Measurements from ENCODE around the gene RUNX3.
A peak's percentile ranks its signal among the peaks of the same experiment; 100 is the strongest.
"Not testable (repeated sequence)": the region's sequence is repeated elsewhere in the genome, so short reads cannot be mapped to it uniquely, and the experiment has no call there.

Gene RUNX3

GRCh38 chr1:24930260-24931145, at the start of gene RUNX3:
Gene RUNX3, minus strand, starts transcription at chr1:24930276. Its CDS starts 408 bp downstream, at chr1:24929868.
- DNase-seq (ENCODE audit: low read depth in 2 of 2), result peak; percentile 88 to 90

- DNase-seq (ENCODE audit: low read depth in 2 of 2), result not testable (repeated sequence)
Observed at GRCh38 chr1:24979232-24979631, 49.2 kb upstream of the RUNX3 start.

DNA sequence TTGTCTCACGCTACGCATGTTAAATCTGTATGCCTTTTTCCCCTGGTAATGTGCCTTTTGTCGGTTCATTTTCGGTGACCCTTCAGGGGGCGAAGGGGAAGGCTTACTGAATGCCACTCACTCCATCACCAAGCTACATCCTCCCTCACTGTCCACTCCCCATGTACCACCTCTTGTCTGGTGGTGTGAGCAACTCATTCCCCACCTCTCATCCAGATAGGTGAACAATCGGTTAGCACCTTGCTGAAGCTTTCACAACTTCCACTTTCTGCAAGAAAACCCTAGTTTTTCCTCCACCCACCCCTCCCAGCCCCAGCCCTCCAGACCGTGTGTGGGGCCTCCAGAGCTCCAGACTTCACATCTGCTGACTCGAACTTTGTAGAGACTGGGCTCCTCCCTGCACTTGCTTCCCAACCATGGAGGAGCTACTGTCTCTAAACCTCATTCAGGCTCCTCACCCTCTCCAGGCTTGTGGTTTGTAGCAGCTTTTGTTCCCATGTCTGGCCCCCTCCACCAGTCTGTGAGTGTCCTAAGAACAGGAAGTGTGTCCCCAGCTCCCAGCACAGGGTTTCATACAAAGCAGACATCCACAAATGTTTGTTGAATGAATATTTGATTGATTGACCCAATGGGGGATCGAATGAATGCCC, 48.4 kb upstream of the RUNX3 start:
- DNase-seq (ENCODE audit: low read depth in 2 of 2), result no peak

- no peak for DNase-seq (ENCODE audit: low read depth in 2 of 2)
Observed at GRCh38 chr1:24975391-24975790, 45.3 kb upstream of the RUNX3 start.

GRCh38 chr1:24973315-24973714, 43.2 kb upstream of the RUNX3 start:
- no peak for DNase-seq (ENCODE audit: low read depth in 2 of 2)

GRCh38 chr1:24972915-24973242, 42.8 kb upstream of the RUNX3 start:
- no peak for DNase-seq (ENCODE audit: low read depth in 2 of 2)

- DNase-seq (ENCODE audit: low read depth in 2 of 2), result no peak
Observed at GRCh38 chr1:24972221-24972914, 42.3 kb upstream of the RUNX3 start.

- no peak for DNase-seq (ENCODE audit: low read depth in 2 of 2)
Observed at GRCh38 chr1:24970926-24971875, 41.1 kb upstream of the RUNX3 start.

DNA sequence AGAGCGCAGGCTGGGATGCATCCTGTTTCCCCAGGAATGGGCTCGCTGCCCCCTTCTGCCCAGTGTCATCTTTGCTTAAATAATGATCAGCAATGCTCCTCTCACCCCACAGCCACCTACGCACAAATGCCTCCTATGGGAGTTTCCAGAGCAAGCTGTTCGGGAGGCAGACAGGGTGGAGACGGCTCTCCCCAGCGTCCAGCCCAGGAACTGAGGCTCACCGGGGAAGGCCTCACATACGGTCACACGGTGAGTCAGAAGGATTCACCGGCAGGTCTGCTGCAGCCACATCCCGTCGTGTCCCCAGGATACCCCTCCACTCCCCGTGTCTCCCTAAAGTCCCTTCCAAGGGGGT, 40.3 kb upstream of the RUNX3 start:
- no peak for DNase-seq (ENCODE audit: low read depth in 2 of 2)

- DNase-seq (ENCODE audit: low read depth in 2 of 2), result no peak
Observed at GRCh38 chr1:24969596-24970398, 39.7 kb upstream of the RUNX3 start.

DNA sequence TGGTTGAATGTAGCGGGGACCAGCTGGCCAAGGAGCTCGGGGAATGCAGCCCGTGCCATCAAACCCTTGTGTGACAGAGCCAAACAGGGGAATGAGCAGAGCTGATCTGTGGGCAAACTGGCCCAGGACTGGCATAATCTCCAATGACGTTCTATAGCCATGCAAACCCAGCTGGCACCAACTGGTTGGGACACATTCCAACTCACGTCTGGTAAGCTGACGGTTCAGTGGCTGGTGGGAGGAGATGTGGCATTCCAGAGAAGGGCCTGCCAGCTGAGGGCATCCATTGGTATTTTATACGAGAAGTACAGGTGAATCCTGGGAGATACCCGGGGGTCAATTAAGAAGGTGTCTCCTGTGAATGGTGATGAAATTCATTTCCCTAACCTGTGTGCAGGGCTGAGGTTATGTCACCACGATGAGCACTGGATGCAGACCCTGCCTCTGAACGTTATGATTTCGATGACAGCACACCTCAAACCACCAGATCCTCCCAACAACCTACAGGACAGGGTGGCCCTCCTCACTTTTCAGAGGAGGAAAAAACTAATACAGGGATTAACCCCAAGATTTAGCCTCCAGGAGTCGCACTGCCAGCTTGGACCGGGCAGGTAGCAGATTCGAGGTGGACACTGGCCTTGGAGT, 39.0 kb upstream of the RUNX3 start:
- DNase-seq (ENCODE audit: low read depth in 2 of 2), result no peak

DNA sequence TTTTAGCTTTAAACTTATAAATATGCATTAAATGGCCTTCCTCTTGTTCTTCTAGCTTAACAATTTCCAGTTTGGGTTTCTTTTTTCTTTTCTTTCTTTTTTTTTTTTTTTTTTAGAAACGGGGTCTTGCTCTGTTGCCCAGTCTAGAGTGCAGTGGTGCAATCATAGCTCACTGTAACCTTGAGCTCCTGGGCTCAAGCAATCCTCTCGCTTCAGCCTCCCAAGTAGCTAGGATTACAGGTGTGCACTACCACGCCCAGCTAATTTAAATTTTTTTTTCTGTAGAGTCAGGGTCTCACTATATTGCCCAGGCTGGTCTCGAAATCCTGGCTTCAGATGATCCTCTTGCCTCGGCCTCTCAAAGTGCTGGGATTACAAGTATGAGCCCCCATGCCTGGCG, 37.9 kb upstream of the RUNX3 start:
- no peak for DNase-seq (ENCODE audit: low read depth in 2 of 2)

- DNase-seq (ENCODE audit: low read depth in 2 of 2), result no peak
Observed at GRCh38 chr1:24967555-24967954, 37.5 kb upstream of the RUNX3 start.

- DNase-seq (ENCODE audit: low read depth in 2 of 2), result no peak
Observed at GRCh38 chr1:24966724-24967346, 36.8 kb upstream of the RUNX3 start.

- no peak for DNase-seq (ENCODE audit: low read depth in 2 of 2)
Observed at GRCh38 chr1:24966121-24966723, 36.1 kb upstream of the RUNX3 start.

DNA sequence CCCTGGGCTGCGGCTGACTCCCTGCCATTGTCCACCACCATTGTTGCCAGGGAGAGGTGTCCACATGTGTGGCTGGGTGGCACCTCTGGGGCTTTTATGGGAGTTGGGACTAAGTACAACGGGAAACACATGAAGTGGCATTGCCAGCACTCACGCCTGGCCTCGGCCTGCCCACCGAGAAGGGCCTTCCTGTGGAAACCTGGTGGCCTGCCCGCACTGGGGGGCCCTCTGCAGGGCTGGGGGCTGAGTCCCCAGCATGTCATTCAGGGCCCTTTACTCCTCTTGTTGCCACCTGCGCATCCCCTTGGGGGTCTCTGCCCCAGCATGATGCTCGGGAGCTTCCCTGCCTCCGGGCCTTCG, 35.5 kb upstream of the RUNX3 start:
- DNase-seq (ENCODE audit: low read depth in 2 of 2), result no peak

DNA sequence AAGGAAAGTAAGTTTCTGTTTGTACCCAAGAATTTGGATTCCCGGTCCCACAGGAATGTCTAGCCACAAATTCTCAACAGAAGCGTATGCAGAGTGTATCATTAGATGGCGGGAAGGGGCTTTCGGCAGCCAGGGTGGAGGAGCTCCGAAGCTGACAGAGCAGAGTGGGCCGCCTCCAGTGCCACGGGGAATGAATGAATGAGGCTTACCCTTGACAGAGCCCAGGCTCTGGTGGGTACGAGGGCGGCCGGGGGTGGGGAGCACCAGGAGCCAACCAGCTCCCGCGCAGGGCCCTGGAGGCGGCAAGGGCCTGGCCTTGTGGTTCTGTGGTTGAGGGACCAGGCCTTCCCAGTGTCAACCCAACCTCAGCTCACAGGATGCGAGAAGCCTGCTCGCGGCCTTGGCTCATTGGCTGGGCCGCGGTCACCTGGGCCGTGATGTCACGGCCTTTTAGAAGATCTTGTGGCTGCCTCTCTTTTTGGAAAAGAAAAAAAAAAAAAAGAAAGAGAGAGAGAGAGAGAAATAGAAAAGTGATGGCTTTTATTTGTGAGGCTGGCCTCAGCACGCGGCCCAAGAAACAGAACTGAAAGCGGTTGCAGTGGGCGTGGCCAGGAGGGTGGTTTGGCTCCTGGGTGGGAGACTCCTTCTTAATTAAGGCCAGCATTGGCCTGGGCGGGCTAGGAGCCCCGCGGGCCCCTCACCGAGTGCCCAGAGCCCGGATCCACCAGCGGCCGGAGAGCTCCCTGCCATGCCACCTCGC, 34.9 kb upstream of the RUNX3 start:
- peak; percentile 70 to 72 for DNase-seq (ENCODE audit: low read depth in 2 of 2)

DNA sequence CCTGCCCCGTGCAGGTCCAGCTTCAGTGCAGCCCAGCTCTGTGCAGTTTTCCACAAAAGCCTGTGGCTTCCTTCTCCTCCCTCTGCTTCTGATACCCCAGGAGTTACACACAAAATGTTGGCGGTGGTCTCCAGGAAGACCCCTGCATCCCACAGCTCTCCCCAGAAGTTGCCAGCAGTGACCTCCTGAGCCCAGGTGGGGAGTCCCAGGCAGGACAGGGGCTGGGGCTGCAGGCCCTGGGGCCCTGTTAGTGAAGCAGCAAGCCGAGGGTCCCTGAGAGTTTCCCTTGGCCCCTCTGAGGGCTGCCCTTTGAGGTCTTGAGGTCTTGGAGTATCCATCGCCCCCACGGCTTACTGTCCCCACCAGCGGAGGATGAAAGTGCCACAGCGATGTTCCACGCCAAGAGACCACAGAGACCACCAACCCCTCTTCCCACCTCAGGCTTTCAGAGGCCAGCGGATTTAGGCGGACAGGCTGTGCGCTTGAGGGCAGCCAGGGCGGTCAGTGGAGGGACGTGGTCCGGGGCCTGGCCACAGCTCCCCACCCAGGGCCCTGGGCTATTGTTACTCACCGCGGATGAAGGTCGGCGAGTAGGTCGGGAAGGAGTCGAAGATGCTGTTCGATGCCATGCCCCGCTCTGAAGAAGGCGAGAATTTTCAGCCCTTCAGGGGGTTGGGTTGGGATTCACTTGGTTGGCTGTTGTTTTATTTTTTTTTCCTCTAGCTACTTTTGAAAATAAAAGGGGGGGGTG, 34.0 kb upstream of the RUNX3 start:
- no peak for DNase-seq (ENCODE audit: low read depth in 2 of 2)

Measured in stimulated activated CD8-positive, alpha-beta memory T cell treated with anti-CD3 and anti-CD28 coated beads, Interleukin-7, amount 100 ng/mL, for 1 hour (primary cell).